HG02623 (cell line): ENCODE results near the gene GPC6.

ENCODE experiments used
- ATAC-seq: cut with Tn5 transposase; IDR thresholded peaks from one replicate; pipeline ENCODE4 v1.9.1; 2021; ENCODE audit warnings: moderate library complexity; ENCODE audit not compliant: unreplicated experiment

GPC6 gene

DNA sequence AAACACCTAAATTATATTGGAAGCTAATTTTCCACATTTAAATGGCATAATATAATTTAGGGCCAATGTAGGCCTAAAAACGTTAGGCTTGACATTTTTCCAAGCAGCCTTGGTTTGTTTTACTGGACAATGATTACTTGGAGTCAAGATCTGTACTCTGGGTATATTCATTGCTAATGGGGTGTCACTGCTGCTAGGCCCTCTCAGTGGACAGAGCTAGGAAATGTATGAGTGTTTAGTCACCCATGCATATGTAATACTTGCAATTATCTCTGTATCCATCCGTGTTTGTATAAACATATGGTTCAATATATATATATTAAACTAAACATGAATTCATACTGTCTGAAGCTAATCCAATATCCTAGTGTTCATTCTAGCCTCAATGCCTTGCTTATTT is 654.8 kb downstream of the GPC6 start:
- ATAC-seq, result no peak

- no peak for ATAC-seq
Measured at GRCh38 chr13:93882086-93882651, 655.6 kb downstream of the GPC6 start.

DNA sequence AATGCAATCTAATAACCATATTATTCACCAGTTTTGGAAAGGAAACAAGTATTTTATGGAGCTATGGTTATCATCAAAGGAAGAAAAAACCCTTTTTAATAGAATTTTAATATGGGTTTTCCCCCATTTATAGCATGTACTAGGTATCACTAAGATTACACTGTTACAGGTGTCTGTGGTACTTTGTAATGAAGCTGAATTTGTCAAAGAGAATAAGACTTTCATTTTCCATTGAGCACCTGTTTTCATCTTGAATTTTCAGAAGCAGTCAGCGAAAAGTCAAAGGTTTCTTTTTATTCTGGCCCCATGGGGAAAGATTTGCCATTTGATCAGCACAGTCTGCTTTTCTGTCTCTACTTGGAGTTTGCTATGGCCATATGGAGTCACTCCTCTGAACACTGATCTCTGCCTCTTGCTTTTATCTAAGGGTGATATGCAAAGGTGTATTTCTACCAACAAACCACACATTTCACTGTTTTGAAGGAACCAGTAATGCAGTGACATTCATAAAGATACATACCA is 662.9 kb downstream of the GPC6 start:
- no peak for ATAC-seq

GRCh38 chr13:93899981-93900380 is 673.4 kb downstream of the GPC6 start:
- no peak for ATAC-seq

DNA sequence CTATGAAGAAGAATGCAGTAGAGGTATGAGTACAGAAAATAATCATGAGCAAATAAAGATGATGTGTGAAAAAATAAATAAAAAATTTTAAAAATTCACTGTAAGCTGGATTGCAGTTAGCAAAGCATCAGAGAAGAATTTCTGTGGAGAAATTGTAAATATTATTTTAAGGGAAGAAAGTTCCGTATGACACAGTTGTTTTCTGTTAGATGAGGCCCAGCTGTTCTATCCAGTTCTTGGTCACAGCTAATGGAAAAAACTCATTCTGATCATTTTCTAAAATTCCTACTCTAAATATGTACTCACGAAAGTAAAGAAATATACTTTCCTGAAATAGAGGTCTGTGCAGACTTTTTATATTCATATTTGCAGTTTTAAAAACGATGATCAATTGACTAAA is 674.1 kb downstream of the GPC6 start:
- ATAC-seq, result no peak

- ATAC-seq, result no peak
Measured at GRCh38 chr13:93903909-93904308, 677.3 kb downstream of the GPC6 start.

GRCh38 chr13:93915269-93915809 is 688.7 kb downstream of the GPC6 start:
- no peak for ATAC-seq

DNA sequence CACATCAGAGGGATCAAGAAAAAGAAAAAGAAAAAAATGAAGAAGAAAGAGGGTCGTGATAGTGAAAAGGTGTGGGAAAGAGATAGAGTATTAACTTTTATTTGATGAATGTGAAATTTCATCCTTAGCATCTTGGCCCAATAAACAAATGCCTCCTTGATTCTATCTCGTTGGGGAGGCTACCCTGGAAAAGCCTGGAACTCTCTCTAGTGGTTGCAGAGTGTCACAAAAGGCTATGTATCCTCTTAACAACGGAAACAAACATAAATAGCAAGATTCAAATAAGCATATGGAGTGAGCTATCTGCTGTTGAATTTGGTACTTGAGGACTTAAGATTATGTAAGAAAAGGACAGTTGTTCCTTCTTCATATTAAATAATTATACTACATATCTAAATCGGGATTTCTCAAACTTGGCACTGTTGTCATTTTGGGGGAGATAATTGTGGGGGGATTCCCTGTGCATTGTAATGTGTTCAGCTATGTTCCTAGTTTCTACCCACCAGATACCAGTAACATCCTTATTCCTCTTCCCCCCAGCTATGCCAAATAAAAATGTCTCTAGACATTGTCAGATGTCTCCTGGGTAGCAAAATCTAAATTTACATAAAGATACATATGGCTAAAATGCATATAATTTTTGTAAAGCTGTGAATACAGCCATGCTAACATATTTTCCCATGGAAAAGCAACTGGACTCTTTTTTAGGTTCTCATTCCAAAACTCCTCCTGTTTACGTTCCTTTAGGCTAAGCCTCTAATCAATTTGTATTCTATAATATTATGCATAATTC is 695.7 kb downstream of the GPC6 start:
- ATAC-seq, result no peak

- no peak for ATAC-seq
Measured at GRCh38 chr13:93925990-93926389, 699.4 kb downstream of the GPC6 start.

GRCh38 chr13:93926425-93926824 is 699.8 kb downstream of the GPC6 start:
- ATAC-seq, result no peak

DNA sequence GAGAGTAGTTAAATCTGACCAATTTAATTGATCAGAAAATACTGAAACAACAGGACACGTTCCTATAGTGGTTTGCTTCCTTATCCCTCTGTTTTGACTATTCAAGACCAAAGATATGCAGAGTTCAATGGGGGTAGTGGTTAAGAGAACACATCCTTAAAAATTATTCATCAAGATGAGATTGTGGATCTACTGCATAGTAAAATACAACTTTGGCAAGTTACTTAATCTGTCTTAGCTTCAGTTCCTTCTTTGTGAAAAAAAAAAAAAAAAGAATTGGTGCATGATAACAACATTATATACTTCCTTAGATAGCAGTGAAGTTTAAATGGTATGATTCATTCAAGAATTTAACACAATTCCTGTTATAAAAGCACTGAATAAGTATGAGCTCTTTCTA is 700.8 kb downstream of the GPC6 start:
- no peak for ATAC-seq

DNA sequence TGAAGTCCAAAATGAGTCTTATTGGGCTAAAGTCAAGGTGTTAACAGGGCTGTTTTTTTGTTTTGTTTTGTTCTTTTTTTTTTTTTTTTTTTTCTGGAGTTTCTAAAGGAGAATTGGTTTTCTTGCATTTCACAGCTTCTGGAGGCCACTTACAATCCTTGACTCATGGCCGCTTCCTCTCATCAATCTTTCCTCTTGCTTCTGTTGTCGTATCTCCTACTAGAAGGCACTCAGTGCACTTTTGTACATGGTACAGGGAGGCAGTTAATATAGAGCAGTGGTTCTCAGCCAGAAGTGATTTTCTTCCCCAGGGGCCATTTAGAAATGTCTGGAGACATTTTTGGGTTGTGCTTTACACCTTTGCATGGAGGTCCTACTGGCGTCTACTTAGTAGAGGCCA is 706.3 kb downstream of the GPC6 start:
- no peak for ATAC-seq

- ATAC-seq, result no peak
Measured at GRCh38 chr13:93936901-93937300, 710.3 kb downstream of the GPC6 start.

DNA sequence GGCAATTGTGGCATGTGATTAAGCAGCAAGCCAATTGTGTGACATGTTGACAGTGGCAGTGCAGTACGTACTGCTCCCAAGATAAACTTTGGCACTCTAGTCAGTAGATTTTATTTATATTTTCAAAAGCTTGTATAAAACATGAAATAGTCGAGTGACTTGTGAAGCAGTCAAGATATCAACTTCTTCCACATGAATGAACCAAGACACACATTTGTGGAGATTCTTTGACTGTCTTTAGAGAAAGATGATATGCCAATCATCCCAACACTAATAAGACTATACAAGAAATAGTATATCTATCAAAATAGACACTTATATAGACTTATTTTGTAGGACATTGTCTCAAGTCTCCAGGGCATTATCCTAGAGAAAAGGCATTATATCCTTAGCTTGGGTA is 714.8 kb downstream of the GPC6 start:
- ATAC-seq, result no peak

DNA sequence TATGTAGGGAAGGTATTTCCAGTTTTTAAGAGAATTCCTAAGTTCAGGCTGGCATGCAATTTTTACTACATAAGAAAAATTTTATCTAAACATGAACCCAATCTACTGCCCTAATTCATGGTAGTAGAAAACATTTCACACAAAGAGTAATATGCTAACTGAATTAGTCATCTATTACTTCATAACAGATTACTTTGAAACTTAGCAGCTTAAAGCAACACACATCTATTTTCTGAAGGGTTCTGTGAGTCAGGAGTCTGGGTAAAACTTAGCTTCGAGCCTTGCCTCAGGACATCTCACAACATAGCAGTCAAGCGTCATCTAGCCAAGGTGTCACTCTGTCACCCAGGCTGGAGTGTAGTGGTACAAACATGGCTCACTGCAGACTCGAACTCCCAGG is 715.4 kb downstream of the GPC6 start:
- ATAC-seq, result no peak

GRCh38 chr13:93945621-93946020 is 719.0 kb downstream of the GPC6 start:
- ATAC-seq, result no peak

GRCh38 chr13:93946994-93947393 is 720.4 kb downstream of the GPC6 start:
- no peak for ATAC-seq

- no peak for ATAC-seq
Measured at GRCh38 chr13:93947651-93948050, 721.0 kb downstream of the GPC6 start.

DNA sequence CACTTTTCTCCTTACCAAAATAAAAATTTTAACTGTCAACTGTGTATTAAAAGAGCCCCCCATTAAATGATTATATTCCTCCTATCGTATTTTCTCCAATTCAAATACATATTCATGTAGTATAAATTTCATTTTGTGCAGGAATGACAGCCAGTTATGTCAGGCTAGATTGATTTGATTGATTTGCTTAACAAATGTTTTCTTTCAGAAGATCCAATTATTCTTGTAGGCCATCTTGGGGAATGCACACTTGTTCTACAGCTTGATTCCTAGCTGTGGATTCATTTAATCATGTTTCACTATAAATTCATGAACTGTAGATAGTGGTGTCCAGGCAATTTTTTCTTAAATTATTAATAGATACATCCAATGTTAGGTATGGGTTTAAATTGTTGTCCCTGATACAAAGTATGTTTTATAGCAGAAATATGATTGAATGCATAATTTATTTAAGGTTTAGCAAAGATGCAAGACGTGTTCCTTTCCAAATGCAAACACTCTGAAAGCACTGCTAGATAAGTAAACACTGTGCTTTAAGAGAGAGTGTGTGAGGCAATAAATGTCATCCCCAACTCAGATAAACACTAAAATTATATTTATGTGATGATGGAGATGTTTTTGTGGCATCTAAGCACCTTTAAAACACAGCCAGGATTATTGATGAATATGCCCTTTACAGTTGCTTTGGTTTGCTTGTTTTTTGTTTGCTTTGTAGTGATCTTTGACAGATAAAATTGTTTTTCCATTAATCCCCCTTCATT is 721.7 kb downstream of the GPC6 start:
- no peak for ATAC-seq

GRCh38 chr13:93951108-93951507 is 724.5 kb downstream of the GPC6 start:
- no peak for ATAC-seq

DNA sequence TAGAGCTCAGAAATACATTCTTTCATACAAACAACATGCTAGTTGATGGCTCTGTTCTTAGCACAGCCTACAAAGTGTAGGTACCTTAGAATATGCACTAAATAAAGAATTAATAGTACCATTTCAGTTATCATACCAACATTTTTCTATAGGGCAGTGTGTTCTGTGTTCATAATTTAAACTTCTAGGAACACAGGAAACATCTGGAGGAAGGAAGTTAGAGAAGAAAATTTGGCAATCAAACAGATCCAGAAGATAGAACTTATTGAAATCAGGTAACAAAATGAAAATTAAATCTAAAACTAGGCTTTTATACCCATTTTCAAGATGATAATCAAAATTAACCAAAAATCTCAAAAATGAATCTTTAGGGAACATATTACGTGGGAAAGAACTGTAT is 725.3 kb downstream of the GPC6 start:
- no peak for ATAC-seq

GRCh38 chr13:93953841-93954240 is 727.2 kb downstream of the GPC6 start:
- ATAC-seq, result no peak
